ENCODE results near the gene CNFN. TPM values are rescaled to one million over a fixed set of nuclear protein-coding genes. Genes with fewer than 3 reads are reported as not detected.

CNFN gene
- total RNA-seq, 4 donors from 2014 or later = 5.0 TPM; not detected in 3

DNA sequence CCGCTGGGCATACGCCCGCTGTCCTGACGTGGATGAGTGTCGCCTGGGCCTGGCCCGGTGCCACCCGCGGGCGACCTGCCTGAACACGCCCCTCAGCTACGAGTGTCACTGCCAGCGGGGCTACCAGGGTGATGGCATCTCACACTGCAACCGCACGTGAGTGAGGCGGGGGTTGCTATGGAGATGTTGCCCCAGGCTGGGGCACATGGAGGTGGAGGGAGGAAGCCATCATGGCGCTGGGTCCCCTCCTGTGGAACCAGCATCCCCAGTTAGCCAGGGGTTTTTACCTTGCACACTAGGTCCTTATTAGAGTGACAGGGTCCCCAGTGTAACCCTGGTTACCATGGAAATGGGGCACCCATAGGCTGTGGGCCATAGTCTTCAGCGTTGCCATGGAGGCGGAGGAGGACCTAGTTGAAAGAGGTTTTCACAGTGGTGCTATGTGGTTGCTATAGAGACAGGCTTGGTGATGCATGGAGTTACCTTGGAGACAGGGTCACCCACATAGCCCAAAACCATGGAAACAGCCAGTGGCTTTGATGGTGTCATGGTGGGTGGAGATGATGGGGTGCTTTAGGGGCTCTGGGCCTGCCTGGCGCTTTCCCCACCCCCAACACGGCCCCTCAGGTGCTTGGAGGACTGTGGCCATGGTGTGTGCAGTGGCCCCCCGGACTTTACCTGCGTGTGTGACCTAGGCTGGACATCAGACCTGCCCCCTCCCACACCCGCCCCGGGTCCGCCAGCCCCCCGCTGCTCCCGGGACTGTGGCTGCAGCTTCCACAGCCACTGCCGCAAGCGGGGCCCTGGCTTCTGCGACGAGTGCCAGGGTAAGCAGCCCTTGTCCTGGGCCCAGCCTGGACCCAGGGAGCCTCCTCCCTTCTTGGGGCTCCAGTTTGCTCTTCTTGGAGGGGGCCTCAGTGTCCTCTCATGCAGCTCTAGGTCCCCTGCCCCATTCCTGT lies 37.5 kb downstream of the CNFN start:
- no peak overlapping the region for H3K4me3 ChIP-seq
- no peaks in the 10 kb centered on the region for H3K27me3 ChIP-seq
- H3K27ac ChIP-seq = no peak overlapping the region
- H3K4me1 ChIP-seq = no peaks in the 10 kb centered on the region
- TF ChIP-seq, protein P1, sequence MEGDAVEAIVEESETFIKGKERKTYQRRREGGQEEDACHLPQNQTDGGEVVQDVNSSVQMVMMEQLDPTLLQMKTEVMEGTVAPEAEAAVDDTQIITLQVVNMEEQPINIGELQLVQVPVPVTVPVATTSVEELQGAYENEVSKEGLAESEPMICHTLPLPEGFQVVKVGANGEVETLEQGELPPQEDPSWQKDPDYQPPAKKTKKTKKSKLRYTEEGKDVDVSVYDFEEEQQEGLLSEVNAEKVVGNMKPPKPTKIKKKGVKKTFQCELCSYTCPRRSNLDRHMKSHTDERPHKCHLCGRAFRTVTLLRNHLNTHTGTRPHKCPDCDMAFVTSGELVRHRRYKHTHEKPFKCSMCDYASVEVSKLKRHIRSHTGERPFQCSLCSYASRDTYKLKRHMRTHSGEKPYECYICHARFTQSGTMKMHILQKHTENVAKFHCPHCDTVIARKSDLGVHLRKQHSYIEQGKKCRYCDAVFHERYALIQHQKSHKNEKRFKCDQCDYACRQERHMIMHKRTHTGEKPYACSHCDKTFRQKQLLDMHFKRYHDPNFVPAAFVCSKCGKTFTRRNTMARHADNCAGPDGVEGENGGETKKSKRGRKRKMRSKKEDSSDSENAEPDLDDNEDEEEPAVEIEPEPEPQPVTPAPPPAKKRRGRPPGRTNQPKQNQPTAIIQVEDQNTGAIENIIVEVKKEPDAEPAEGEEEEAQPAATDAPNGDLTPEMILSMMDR (IDR thresholded peaks at IDR 0.05) = no peak
- TF ChIP-seq POLR2A (IDR thresholded peaks at IDR 0.05) = no peak
- no peak for TF ChIP-seq EP300 (IDR thresholded peaks at IDR 0.05)
- WGBS, 2 donors = 84 to 87% methylated on average over 11 to 27 of the region's 31 CpGs
- no peak for DNase-seq (ENCODE audit: low spot score in 2 of 2)
- no peaks in the 10 kb centered on the region for H3K9me3 ChIP-seq
- H3K36me3 ChIP-seq = peaks cover 0 to 100% (median 7%) of the 10 kb centered on the region in 3 donors

DNA sequence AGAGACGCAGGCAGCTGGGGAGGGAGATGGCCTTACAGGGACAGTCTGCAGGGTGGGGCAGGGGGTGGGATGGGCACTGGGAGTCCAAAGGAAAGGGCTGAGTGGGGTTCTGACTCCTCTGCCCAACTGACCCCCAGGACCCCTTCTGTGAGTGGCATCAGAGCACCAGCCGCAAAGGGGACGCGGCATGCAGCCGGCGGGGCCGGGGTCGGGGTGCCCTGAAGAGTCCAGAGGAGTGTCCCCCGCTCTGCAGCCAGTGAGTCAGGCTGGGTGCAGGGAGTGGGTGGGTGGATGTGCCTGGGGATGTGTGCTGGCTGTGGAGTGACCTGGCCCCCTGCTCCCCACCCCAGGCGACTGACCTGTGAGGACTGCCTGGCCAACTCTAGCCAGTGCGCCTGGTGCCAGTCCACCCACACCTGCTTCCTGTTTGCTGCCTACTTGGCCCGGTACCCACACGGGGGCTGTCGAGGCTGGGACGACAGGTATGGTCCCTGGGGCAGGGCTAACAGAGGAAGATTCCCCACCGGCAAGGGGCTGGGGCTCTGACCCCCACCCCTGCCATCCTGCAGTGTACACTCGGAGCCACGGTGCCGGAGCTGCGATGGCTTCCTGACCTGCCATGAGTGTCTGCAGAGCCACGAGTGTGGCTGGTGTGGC lies 38.9 kb downstream of the CNFN start:
- 88 to 93% methylated on average over 7 to 21 of the region's 21 CpGs for WGBS, 2 donors
- Histone ChIP-seq H3K4me3 (no peak overlapping the region), H3K36me3 (peaks cover 0 to 94% (median 2%) of the 10 kb centered on the region in 3 donors), H3K4me1 (no peaks in the 10 kb centered on the region), H3K27ac (no peak overlapping the region), H3K9me3 (no peaks in the 10 kb centered on the region), H3K27me3 (no peaks in the 10 kb centered on the region)
- TF ChIP-seq, protein P1 (IDR thresholded peaks at IDR 0.05) = no peak
- TF ChIP-seq EP300 (IDR thresholded peaks at IDR 0.05) (no peak), POLR2A (IDR thresholded peaks at IDR 0.05) (no peak)
- no peak for DNase-seq (ENCODE audit: low spot score in 2 of 2)

DNA sequence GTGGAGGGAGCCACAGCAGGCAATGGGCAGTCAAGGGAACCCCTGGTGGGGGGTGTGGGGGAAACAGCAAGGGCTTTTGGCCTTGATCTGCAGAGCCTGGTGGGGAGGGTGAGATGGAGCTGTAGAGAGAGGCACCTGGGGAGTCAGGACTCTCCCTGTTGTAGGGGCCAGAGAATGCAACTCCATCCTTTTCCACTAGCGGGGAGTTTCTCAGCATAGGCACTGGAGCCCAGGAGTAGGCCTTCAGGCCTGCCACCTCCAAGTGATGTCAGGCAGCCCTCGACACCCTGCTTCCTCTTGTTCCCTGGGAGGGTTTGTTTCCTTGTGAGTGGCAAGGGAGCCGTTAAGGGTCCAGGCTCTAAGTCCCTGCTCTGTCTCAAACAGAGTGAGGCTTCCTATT lies 39.7 kb downstream of the CNFN start:
- H3K27ac ChIP-seq = no peak overlapping the region
- no peak for DNase-seq (ENCODE audit: low spot score in 2 of 2)
- no peak for TF ChIP-seq POLR2A (IDR thresholded peaks at IDR 0.05)
- TF ChIP-seq, protein P1 (IDR thresholded peaks at IDR 0.05) = no peak
- TF ChIP-seq EP300 (IDR thresholded peaks at IDR 0.05) = no peak
- no peaks in the 10 kb centered on the region for H3K27me3 ChIP-seq
- peaks cover 0 to 93% (median 2%) of the 10 kb centered on the region in 3 donors for H3K36me3 ChIP-seq
- no peaks in the 10 kb centered on the region for H3K9me3 ChIP-seq
- 79 to 100% methylated on average over 2 to 3 of the region's 3 CpGs for WGBS, 2 donors
- no peaks in the 10 kb centered on the region for H3K4me1 ChIP-seq
- H3K4me3 ChIP-seq = no peak overlapping the region

DNA sequence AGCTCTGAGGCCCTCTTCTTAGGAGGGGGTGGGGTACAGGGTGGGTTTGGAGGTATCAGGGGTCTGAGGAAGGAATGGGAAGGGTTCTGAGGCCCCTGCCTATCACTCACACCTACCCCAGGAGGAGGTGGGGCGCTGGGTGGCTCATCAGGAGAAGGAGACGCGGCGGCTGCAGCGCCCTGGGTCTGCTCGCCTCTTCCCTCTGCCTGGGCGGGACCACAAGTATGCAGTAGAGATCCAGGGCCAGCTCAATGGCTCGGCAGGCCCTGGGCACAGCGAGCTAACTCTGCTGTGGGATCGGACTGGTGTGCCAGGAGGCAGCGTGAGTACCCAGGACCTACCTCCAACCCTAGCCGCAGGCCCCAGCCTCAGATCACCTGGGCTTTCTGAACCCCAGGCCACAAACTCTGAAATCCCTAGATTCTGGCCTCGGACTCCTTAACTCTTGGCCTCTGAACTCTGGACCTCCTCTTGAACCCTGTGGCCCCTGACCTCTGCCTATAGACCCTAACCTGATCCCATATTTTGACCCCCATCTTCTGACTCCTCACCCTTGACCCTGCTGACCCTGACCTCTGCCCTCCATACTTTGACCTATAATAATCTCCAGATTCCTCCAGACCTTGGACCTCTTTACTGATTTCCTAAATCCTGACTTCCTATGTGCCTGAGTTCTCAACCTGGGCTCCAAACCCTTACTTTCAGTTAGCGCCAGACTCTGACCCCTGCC lies 40.6 kb downstream of the CNFN start:
- Histone ChIP-seq H3K27ac (no peak overlapping the region), H3K27me3 (no peaks in the 10 kb centered on the region), H3K36me3 (peaks cover 0 to 93% (median 2%) of the 10 kb centered on the region in 3 donors), H3K4me1 (no peaks in the 10 kb centered on the region), H3K4me3 (no peak overlapping the region), H3K9me3 (no peaks in the 10 kb centered on the region)
- WGBS, 2 donors = 82 to 96% methylated on average over 14 of the region's 14 CpGs
- TF ChIP-seq POLR2A (IDR thresholded peaks at IDR 0.05) = no peak
- no peak for TF ChIP-seq EP300 (IDR thresholded peaks at IDR 0.05)
- TF ChIP-seq, protein P1 (IDR thresholded peaks at IDR 0.05) = no peak
- no peak for DNase-seq (ENCODE audit: low spot score in 2 of 2)
